Measurements from ENCODE around the gene SYT14.

DNA sequence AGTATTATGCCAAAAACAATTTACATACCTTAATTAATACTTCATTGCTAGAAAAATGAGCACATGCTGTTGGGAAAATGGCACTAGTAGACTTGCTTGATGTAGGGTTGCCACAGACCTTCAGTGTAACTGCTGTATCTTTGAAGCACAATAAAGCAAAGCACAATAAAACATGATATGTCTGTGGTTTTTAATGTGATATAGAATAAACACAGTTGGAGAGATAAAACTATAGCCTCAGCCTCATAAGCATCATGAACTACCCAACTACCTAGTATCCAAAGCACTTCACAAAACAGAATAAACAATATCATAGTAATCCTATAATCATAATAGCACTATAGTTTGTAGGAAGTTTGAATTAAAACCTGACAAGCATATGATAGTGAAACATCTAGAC lies 143.5 kb downstream of the SYT14 start:
- TF ChIP-seq, protein P1, sequence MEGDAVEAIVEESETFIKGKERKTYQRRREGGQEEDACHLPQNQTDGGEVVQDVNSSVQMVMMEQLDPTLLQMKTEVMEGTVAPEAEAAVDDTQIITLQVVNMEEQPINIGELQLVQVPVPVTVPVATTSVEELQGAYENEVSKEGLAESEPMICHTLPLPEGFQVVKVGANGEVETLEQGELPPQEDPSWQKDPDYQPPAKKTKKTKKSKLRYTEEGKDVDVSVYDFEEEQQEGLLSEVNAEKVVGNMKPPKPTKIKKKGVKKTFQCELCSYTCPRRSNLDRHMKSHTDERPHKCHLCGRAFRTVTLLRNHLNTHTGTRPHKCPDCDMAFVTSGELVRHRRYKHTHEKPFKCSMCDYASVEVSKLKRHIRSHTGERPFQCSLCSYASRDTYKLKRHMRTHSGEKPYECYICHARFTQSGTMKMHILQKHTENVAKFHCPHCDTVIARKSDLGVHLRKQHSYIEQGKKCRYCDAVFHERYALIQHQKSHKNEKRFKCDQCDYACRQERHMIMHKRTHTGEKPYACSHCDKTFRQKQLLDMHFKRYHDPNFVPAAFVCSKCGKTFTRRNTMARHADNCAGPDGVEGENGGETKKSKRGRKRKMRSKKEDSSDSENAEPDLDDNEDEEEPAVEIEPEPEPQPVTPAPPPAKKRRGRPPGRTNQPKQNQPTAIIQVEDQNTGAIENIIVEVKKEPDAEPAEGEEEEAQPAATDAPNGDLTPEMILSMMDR (IDR thresholded peaks at IDR 0.05; ENCODE audit: poor library complexity, severe bottlenecking): no peak
- TF ChIP-seq EP300 (conservative IDR thresholded peaks at IDR 0.05; ENCODE audit: poor library complexity, severe bottlenecking) (no peak), TAF1 (IDR thresholded peaks at IDR 0.05; ENCODE audit: low read depth) (no peak), POLR2AphosphoS5 (IDR thresholded peaks at IDR 0.05) (no peak), EZH2 (IDR thresholded peaks at IDR 0.05; ENCODE audit: borderline replicate concordance, insufficient read depth, low read length, poor library complexity, severe bottlenecking) (no peak)
- TF ChIP-seq, protein P2, sequence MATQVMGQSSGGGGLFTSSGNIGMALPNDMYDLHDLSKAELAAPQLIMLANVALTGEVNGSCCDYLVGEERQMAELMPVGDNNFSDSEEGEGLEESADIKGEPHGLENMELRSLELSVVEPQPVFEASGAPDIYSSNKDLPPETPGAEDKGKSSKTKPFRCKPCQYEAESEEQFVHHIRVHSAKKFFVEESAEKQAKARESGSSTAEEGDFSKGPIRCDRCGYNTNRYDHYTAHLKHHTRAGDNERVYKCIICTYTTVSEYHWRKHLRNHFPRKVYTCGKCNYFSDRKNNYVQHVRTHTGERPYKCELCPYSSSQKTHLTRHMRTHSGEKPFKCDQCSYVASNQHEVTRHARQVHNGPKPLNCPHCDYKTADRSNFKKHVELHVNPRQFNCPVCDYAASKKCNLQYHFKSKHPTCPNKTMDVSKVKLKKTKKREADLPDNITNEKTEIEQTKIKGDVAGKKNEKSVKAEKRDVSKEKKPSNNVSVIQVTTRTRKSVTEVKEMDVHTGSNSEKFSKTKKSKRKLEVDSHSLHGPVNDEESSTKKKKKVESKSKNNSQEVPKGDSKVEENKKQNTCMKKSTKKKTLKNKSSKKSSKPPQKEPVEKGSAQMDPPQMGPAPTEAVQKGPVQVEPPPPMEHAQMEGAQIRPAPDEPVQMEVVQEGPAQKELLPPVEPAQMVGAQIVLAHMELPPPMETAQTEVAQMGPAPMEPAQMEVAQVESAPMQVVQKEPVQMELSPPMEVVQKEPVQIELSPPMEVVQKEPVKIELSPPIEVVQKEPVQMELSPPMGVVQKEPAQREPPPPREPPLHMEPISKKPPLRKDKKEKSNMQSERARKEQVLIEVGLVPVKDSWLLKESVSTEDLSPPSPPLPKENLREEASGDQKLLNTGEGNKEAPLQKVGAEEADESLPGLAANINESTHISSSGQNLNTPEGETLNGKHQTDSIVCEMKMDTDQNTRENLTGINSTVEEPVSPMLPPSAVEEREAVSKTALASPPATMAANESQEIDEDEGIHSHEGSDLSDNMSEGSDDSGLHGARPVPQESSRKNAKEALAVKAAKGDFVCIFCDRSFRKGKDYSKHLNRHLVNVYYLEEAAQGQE (IDR thresholded peaks at IDR 0.05; ENCODE audit: borderline replicate concordance): no peak

Data from neural cell (in vitro differentiated cells).